GM23338 (cell line): Measurements from ENCODE around the gene KCNJ10. TPM values are rescaled to one million over a fixed set of nuclear protein-coding genes. Genes with fewer than 3 reads are reported as not detected.

Experiments
- ATAC-seq: fragments of 200-7000 bp; cut with Tn5 transposase; 3 replicates; pipeline ENCODE4 v1.9.1; 2020
- DNase-seq: peaks from one replicate; pipeline ENCODE4 v3.0.0-alpha.2; 2015; ENCODE audit warnings: low spot score
- H2AFZ ChIP-seq: fragments of 200-600 bp; sonication (generic); 2 replicates; pipeline ENCODE4 v1.8.0; 2016; ENCODE audit warnings: antibody characterized with exemption, mild to moderate bottlenecking, moderate library complexity
- H3F3A ChIP-seq: fragments of 200-600 bp; sonication (generic); replicated peaks from 2 replicates; pipeline ENCODE4 v1.8.0; 2017; ENCODE audit warnings: antibody characterized with exemption, mixed run types, low read depth
- H3K27ac ChIP-seq: fragments of 200-600 bp; sonication (generic); 2 replicates; pipeline ENCODE4 v1.6.1; 2016; ENCODE audit warnings: low read depth
- H3K27me3 ChIP-seq: fragments of 200-600 bp; sonication (generic); 2 replicates; pipeline ENCODE4 v1.8.0; 2016; ENCODE audit warnings: mild to moderate bottlenecking, mixed run types, moderate library complexity; ENCODE audit not compliant: insufficient read depth
- H3K36me3 ChIP-seq: fragments of 200-600 bp; sonication (generic); 2 replicates; pipeline ENCODE4 v1.8.0; 2016; ENCODE audit warnings: mild to moderate bottlenecking; ENCODE audit not compliant: insufficient read depth
- H3K4me1 ChIP-seq: fragments of 200-600 bp; sonication (generic); 2 replicates; pipeline ENCODE4 v1.8.0; 2016; ENCODE audit warnings: mild to moderate bottlenecking, moderate library complexity; ENCODE audit not compliant: insufficient read depth
- H3K4me2 ChIP-seq: fragments of 200-600 bp; sonication (generic); 2 replicates; pipeline ENCODE4 v1.7.1; 2017; ENCODE audit warnings: mixed run types
- H3K4me3 ChIP-seq: fragments of 200-600 bp; sonication (generic); 2 replicates; pipeline ENCODE4 v1.6.1; 2016; ENCODE audit warnings: mixed run types
- H3K79me2 ChIP-seq: fragments of 200-600 bp; sonication (generic); replicated peaks from 2 replicates; pipeline ENCODE4 v1.8.0; 2017; ENCODE audit warnings: mild to moderate bottlenecking; ENCODE audit not compliant: insufficient read depth
- H3K9me2 ChIP-seq: fragments of 200-600 bp; sonication (generic); 2 replicates; pipeline ENCODE4 v1.8.0; 2017; ENCODE audit not compliant: insufficient read depth
- H4K20me1 ChIP-seq: fragments of 200-600 bp; sonication (generic); replicated peaks from 2 replicates; pipeline ENCODE4 v1.8.0; 2017; ENCODE audit warnings: mild to moderate bottlenecking; ENCODE audit not compliant: insufficient read depth
- H3K27ac Mint-ChIP-seq: 2 replicates; pipeline ENCODE4 v1.8.0; 2020; ENCODE audit warnings: inconsistent platforms, mild to moderate bottlenecking, moderate library complexity, mixed read lengths
- H3K27me3 Mint-ChIP-seq: 3 replicates; pipeline ENCODE4 v1.8.0; 2022; ENCODE audit warnings: low read depth, mild to moderate bottlenecking, moderate library complexity, mixed read lengths, inconsistent platforms; ENCODE audit not compliant: insufficient read depth, poor library complexity
- H3K36me3 Mint-ChIP-seq: 3 replicates; pipeline ENCODE4 v1.8.0; 2021; ENCODE audit warnings: low read depth, mild to moderate bottlenecking, inconsistent platforms, moderate library complexity, mixed read lengths
- H3K4me1 Mint-ChIP-seq: 3 replicates; pipeline ENCODE4 v1.8.0; 2020; ENCODE audit warnings: mild to moderate bottlenecking, inconsistent platforms, mixed read lengths
- H3K4me3 Mint-ChIP-seq: 3 replicates; pipeline ENCODE4 v1.8.0; 2021; ENCODE audit warnings: moderate library complexity, mild to moderate bottlenecking, inconsistent platforms, mixed read lengths
- H3K9me3 Mint-ChIP-seq: 3 replicates; pipeline ENCODE4 v1.8.0; 2020; ENCODE audit warnings: moderate library complexity, mild to moderate bottlenecking, inconsistent platforms, mixed read lengths
- CREB1 ChIP-seq: fragments of 250-450 bp; sonication (Bioruptor Pico); IDR thresholded peaks from 2 replicates; pipeline ENCODE4 v1.5.0; 2020; ENCODE audit warnings: low read depth, mild to moderate bottlenecking, moderate library complexity
- EZH2phosphoT487 ChIP-seq: fragments of 200-600 bp; sonication (generic); IDR thresholded peaks from one replicate; pipeline ENCODE4 v1.8.1; 2018; ENCODE audit warnings: antibody characterized with exemption; ENCODE audit not compliant: unreplicated experiment
- JUNB ChIP-seq: IDR thresholded peaks from one replicate; pipeline ENCODE4 v1.6.1; 2016; ENCODE audit warnings: antibody characterized with exemption; ENCODE audit not compliant: unreplicated experiment
- POLR2AphosphoS5 ChIP-seq: IDR thresholded peaks from 2 replicates; pipeline ENCODE4 v1.6.1; 2016; ENCODE audit warnings: antibody characterized with exemption, low read depth
- STAT1 ChIP-seq: IDR thresholded peaks from one replicate; pipeline ENCODE4 v1.6.1; 2016; ENCODE audit warnings: antibody characterized with exemption; ENCODE audit not compliant: unreplicated experiment
- ZNF331 ChIP-seq: fragments of 250-450 bp; sonication (Bioruptor Pico); IDR thresholded peaks from 2 replicates; pipeline ENCODE4 v1.5.0; 2020; ENCODE audit warnings: low read depth, mild to moderate bottlenecking, moderate library complexity
- ZNF462 ChIP-seq: fragments of 250-450 bp; sonication (Bioruptor Pico); IDR thresholded peaks from 2 replicates; pipeline ENCODE4 v1.5.0; 2020; ENCODE audit warnings: mild to moderate bottlenecking, moderate library complexity
- polyA plus RNA-seq: library from polyadenylated mRNA; unstranded; fragments of >200 nt; fragmentation: Nextera tagmentation; extraction: Ambion mirVana; gene quantifications from 2 replicates; pipeline ENCODE4 v1.2.1, GENCODE V29; 2016
- total RNA-seq: library from RNA; depleted of rRNA; stranded (reverse); fragments of >200 nt; shearing (Covaris generic); gene quantifications from 2 replicates; pipeline ENCODE4 v1.2.3, GENCODE V29; 2014
- TF ChIP-seq, protein P1 (sequence below): IDR thresholded peaks from one replicate; pipeline ENCODE4 v1.6.1; 2018; ENCODE audit warnings: antibody characterized with exemption; ENCODE audit not compliant: unreplicated experiment
- TF ChIP-seq, protein P2 (sequence below): IDR thresholded peaks from 2 replicates; pipeline ENCODE4 v1.6.1; 2016; ENCODE audit warnings: antibody characterized with exemption

Gene KCNJ10
- total and polyA plus RNA-seq, 2 experiments from 2014 or later = 1.4 to 2.8 TPM

DNA sequence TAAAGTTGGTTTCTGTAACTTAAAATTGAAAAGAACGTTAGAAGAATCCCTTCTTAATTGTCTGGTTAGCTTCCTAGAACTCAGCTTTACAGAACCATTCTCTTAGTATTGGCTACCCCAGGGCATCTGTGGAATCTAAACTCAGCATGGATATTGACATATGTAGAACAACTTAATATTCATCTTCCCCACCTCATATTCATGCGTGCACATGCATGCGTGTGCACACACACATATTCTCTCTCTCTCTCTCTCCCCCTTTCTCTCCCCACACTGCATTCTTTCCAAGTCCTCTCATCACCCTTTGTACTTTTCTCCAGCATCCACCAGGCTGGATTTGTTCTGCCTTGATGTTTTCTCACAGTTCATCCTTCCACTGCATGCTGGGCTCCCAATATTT is 51.6 kb downstream of the KCNJ10 start (continued):
- TF ChIP-seq, protein P1, sequence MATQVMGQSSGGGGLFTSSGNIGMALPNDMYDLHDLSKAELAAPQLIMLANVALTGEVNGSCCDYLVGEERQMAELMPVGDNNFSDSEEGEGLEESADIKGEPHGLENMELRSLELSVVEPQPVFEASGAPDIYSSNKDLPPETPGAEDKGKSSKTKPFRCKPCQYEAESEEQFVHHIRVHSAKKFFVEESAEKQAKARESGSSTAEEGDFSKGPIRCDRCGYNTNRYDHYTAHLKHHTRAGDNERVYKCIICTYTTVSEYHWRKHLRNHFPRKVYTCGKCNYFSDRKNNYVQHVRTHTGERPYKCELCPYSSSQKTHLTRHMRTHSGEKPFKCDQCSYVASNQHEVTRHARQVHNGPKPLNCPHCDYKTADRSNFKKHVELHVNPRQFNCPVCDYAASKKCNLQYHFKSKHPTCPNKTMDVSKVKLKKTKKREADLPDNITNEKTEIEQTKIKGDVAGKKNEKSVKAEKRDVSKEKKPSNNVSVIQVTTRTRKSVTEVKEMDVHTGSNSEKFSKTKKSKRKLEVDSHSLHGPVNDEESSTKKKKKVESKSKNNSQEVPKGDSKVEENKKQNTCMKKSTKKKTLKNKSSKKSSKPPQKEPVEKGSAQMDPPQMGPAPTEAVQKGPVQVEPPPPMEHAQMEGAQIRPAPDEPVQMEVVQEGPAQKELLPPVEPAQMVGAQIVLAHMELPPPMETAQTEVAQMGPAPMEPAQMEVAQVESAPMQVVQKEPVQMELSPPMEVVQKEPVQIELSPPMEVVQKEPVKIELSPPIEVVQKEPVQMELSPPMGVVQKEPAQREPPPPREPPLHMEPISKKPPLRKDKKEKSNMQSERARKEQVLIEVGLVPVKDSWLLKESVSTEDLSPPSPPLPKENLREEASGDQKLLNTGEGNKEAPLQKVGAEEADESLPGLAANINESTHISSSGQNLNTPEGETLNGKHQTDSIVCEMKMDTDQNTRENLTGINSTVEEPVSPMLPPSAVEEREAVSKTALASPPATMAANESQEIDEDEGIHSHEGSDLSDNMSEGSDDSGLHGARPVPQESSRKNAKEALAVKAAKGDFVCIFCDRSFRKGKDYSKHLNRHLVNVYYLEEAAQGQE = no peak
- TF ChIP-seq POLR2AphosphoS5 (no peak), JUNB (no peak)
- TF ChIP-seq, protein P2, sequence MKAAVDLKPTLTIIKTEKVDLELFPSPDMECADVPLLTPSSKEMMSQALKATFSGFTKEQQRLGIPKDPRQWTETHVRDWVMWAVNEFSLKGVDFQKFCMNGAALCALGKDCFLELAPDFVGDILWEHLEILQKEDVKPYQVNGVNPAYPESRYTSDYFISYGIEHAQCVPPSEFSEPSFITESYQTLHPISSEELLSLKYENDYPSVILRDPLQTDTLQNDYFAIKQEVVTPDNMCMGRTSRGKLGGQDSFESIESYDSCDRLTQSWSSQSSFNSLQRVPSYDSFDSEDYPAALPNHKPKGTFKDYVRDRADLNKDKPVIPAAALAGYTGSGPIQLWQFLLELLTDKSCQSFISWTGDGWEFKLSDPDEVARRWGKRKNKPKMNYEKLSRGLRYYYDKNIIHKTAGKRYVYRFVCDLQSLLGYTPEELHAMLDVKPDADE = no peak

DNA sequence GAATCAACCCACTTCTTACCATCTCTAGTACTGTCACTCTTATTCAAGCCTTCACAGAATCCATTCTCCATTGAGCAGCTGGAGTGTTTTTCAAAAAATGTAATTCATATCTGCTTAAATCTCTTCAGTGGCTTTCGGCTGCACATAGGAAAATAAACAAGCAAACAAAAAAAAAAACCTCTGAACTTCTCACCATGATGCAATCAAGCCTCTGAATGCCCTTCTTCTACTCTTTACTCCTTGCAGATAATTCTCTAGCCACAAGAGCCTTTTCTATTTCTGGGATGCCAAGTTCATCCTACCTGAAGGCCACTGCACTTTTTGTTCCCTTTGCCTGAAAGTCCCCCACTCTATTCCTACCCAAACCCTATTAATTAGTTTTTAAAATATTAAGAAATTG is 52.4 kb downstream of the KCNJ10 start:
- Histone ChIP-seq H3K4me1 (no peaks in the 10 kb centered on the region), H3K27ac (no peak overlapping the region), H3K36me3 (no peaks in the 10 kb centered on the region), H2AFZ (no peak overlapping the region), H4K20me1 (no peaks in the 10 kb centered on the region), H3K9me2 (no peaks in the 10 kb centered on the region), H3K4me2 (no peak overlapping the region), H3K79me2 (no peaks in the 10 kb centered on the region), H3K27me3 (no peaks in the 10 kb centered on the region), H3F3A (no peaks in the 10 kb centered on the region), H3K4me3 (no peak overlapping the region)
- no peak for DNase-seq
- ATAC-seq = no peak
- Mint-ChIP-seq H3K27ac (no peak overlapping the region), H3K4me3 (no peak overlapping the region), H3K27me3 (no peaks in the 10 kb centered on the region), H3K4me1 (no peaks in the 10 kb centered on the region), H3K9me3 (no peaks in the 10 kb centered on the region), H3K36me3 (no peaks in the 10 kb centered on the region)
- TF ChIP-seq STAT1 (no peak), JUNB (no peak), EZH2phosphoT487 (no peak), ZNF462 (CRISPR knock-in tag) (no peak), CREB1 (no peak), ZNF331 (CRISPR knock-in tag) (no peak)
- TF ChIP-seq, protein P1 = no peak
- TF ChIP-seq, protein P2 = no peak
